ENCODE data around the gene ANKRD39. TPM values are rescaled to one million over a fixed set of nuclear protein-coding genes. Genes with fewer than 3 reads are reported as not detected.
A peak's percentile ranks its signal among the peaks of the same experiment; 100 is the strongest.

Gene ANKRD39
- total and polyA plus RNA-seq, 4 donors = 7.4 to 16.9 (median 15.6) TPM

GRCh38 chr2:96895746-96896651, 38.2 kb upstream of the ANKRD39 start:
- peak overlapping the region in 1 of 2 donors; percentile 26 for H3K27ac ChIP-seq (ENCODE audit: low read depth in 1 of 2, low read length in 1 of 2)
- DNase-seq = no peak
- no peak overlapping the region for H3K4me3 ChIP-seq
- no peaks in the 10 kb centered on the region for H3K36me3 ChIP-seq (ENCODE audit: control insufficient read depth in 4 of 4, insufficient read depth in 4 of 4, low read length in 4 of 4)
- H3K9ac ChIP-seq (ENCODE audit: insufficient read depth in 1 of 2, low read length in 2 of 2) = no peak overlapping the region
- peaks cover 0 to 31% (median 27%) of the 10 kb centered on the region in 5 donors for H3K4me1 ChIP-seq (ENCODE audit: control insufficient read depth in 5 of 5, insufficient read depth in 5 of 5, low read length in 5 of 5)
- ATAC-seq (ENCODE audit: insufficient read depth, low FRiP score) = no peak
- TF ChIP-seq CTCF (IDR thresholded peaks at IDR 0.05; ENCODE audit: control extremely low read depth, extremely low read depth) = no peak
- peaks cover 0 to 2% (median 0%) of the 10 kb centered on the region in 4 donors for H3K9me3 ChIP-seq (ENCODE audit: control insufficient read depth in 4 of 4, insufficient read depth in 3 of 4, low read length in 3 of 4)
- 73 to 83% methylated on average over 18 of the region's 18 CpGs for WGBS, 2 donors
- no peaks in the 10 kb centered on the region for H3K27me3 ChIP-seq (ENCODE audit: control insufficient read depth in 3 of 3, insufficient read depth in 3 of 3, low read length in 2 of 3)

- ATAC-seq (ENCODE audit: insufficient read depth, low FRiP score) = no peak
- Histone ChIP-seq H3K27ac (ENCODE audit: low read depth in 1 of 2, low read length in 1 of 2) (peak overlapping the region in 1 of 2 donors; percentile 26), H3K4me3 (no peak overlapping the region), H3K4me1 (ENCODE audit: control insufficient read depth in 5 of 5, insufficient read depth in 5 of 5, low read length in 5 of 5) (peaks cover 0 to 39% (median 27%) of the 10 kb centered on the region in 5 donors), H3K27me3 (ENCODE audit: control insufficient read depth in 3 of 3, insufficient read depth in 3 of 3, low read length in 2 of 3) (no peaks in the 10 kb centered on the region), H3K36me3 (ENCODE audit: control insufficient read depth in 4 of 4, insufficient read depth in 4 of 4, low read length in 4 of 4) (no peaks in the 10 kb centered on the region), H3K9ac (ENCODE audit: insufficient read depth in 1 of 2, low read length in 2 of 2) (no peak overlapping the region), H3K9me3 (ENCODE audit: control insufficient read depth in 4 of 4, insufficient read depth in 3 of 4, low read length in 3 of 4) (peaks cover 0 to 2% (median 0%) of the 10 kb centered on the region in 4 donors)
- no peak for DNase-seq
- 75 to 84% methylated on average over 10 of the region's 10 CpGs for WGBS, 2 donors
- TF ChIP-seq CTCF (IDR thresholded peaks at IDR 0.05; ENCODE audit: control extremely low read depth, extremely low read depth) = no peak
Measured at GRCh38 chr2:96895032-96895745, 37.4 kb upstream of the ANKRD39 start.

GRCh38 chr2:96894151-96894531, 36.3 kb upstream of the ANKRD39 start:
- H3K27ac ChIP-seq (ENCODE audit: low read depth in 1 of 2, low read length in 1 of 2) = no peak overlapping the region
- DNase-seq = no peak
- WGBS, 2 donors = 87 to 89% methylated on average over 3 of the region's 3 CpGs

More at GRCh38 chr2:96894151-96894531, 36.3 kb upstream of the ANKRD39 start:
- H3K4me3 ChIP-seq = no peak overlapping the region
- H3K27me3 ChIP-seq (ENCODE audit: control insufficient read depth in 3 of 3, insufficient read depth in 3 of 3, low read length in 2 of 3) = no peaks in the 10 kb centered on the region
- H3K9ac ChIP-seq (ENCODE audit: insufficient read depth in 1 of 2, low read length in 2 of 2) = no peak overlapping the region
- ATAC-seq (ENCODE audit: insufficient read depth, low FRiP score) = no peak
- TF ChIP-seq CTCF (IDR thresholded peaks at IDR 0.05; ENCODE audit: control extremely low read depth, extremely low read depth) = no peak
- peaks cover 0 to 39% (median 24%) of the 10 kb centered on the region in 5 donors for H3K4me1 ChIP-seq (ENCODE audit: control insufficient read depth in 5 of 5, insufficient read depth in 5 of 5, low read length in 5 of 5)
- H3K36me3 ChIP-seq (ENCODE audit: control insufficient read depth in 4 of 4, insufficient read depth in 4 of 4, low read length in 4 of 4) = no peaks in the 10 kb centered on the region
- H3K9me3 ChIP-seq (ENCODE audit: control insufficient read depth in 4 of 4, insufficient read depth in 3 of 4, low read length in 3 of 4) = peaks cover 0 to under 1% (median 0%) of the 10 kb centered on the region in 4 donors

All from lung (tissue), 12 donors.